ENCODE measurements around the gene BBS7. TPM values are rescaled to one million over a fixed set of nuclear protein-coding genes. Genes with fewer than 3 reads are reported as not detected.

BBS7 gene
- total and polyA plus RNA-seq, 2 of the 13 experiments (the other 11 are each of a cell fraction or from before 2014, with no cell fraction given): 9.0 to 15.7 TPM

DNA sequence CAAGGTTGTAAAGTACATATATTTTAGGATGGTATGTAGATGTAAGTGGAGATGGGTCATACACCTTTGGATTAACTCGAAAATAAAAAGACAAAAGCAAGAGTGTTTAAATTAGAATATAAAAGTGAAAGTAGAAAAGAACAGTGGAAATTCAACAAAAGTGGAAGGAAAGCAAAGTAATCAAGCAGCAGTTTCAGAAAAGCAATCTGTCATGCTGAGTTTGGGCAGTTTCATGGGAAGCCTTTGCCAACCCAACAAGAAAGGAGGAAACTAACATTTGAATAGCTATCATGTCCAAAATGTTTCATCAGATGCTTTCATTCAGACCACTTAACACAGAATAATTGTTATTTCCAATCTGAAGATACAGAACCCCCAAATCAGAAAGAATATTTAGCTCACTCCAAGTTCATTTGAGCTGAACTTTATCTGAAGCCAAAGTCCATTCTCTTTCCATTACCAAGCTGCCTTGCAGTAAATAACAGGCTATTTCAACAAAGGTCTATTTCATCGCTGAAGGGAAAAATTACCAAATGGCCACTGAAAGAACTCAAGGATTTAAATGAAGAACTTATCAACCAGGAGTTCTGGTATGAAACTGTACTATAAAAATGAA is 71.0 kb downstream of the BBS7 start (continued):
- TF ChIP-seq MLLT10 (CRISPR knock-in tag; IDR thresholded peaks at IDR 0.05) (no peak), ZNF503 (CRISPR knock-in tag; IDR thresholded peaks at IDR 0.05) (no peak), ZNF777 (CRISPR knock-in tag; IDR thresholded peaks at IDR 0.05) (no peak), CBX2 (IDR thresholded peaks at IDR 0.05; ENCODE audit: low read depth, low read length) (no peak), CBX2 (CRISPR knock-in tag; IDR thresholded peaks at IDR 0.05; ENCODE audit: low read depth) (no peak), ZBTB4 (CRISPR knock-in tag; IDR thresholded peaks at IDR 0.05; ENCODE audit: borderline replicate concordance) (no peak), ZMYM2 (CRISPR knock-in tag; IDR thresholded peaks at IDR 0.05) (no peak)

GRCh38 chr4:121796283-121796682 is 74.0 kb downstream of the BBS7 start:
- DNase-seq (ENCODE audit: low spot score) (no peak), FAIRE-seq (no peak), ATAC-seq (no peak)
- Histone ChIP-seq H3K9me3 (ENCODE audit: low read length) (no peaks in the 10 kb centered on the region), H3K27me3 (ENCODE audit: control insufficient read depth in 1 of 2, insufficient read depth in 2 of 2, low read length in 2 of 2) (no peaks in the 10 kb centered on the region; a peak in 1 of 5 replicates), H3K79me2 (ENCODE audit: insufficient read depth, low read length) (peaks cover 1% of the 10 kb centered on the region), H3K9ac (ENCODE audit: insufficient read depth, low read depth, low read length) (no peak overlapping the region), H3K4me3 (replicated peaks in 1 of 3; ENCODE audit: insufficient read depth in 1 of 3, low read depth in 2 of 3, low read length in 3 of 3) (no peak overlapping the region), H2AFZ (ENCODE audit: low read length) (no peak overlapping the region), H3K27ac (ENCODE audit: extremely low read length, insufficient read depth, low read length) (no peak overlapping the region), H3K4me2 (ENCODE audit: low read depth, low read length) (no peak overlapping the region), H3K4me1 (ENCODE audit: insufficient read depth, low read length) (peaks cover 61% of the 10 kb centered on the region), H3K36me3 (replicated peaks in 1 of 2; ENCODE audit: control insufficient read depth in 1 of 2, insufficient read depth in 2 of 2, low read length in 2 of 2) (no peaks in the 10 kb centered on the region), H4K20me1 (ENCODE audit: insufficient read depth, low read length) (no peaks in the 10 kb centered on the region)
- ChIA-PET POLR2A (no interaction called here), CTCF (ENCODE audit: low intra/inter-chr PET ratio, low total read pairs) (no interaction called here)
- no TSS peak for BruUV-seq (replicated peaks)
- in situ Hi-C loops (cut with HindIII; ENCODE audit: extremely low pct_ligation_motif_present, low pct_unique_long_range_greater_than_20kb) (no loop called here), intact Hi-C loops (cut with micrococcal nuclease; ENCODE audit: unreplicated experiment) (no loop called here)
- peak; percentile 60; the same call in 1 of the 2 replicates for TF ChIP-seq SRF (IDR thresholded peaks at IDR 0.05; ENCODE audit: low read depth, low read length)
- TF ChIP-seq, protein P1, sequence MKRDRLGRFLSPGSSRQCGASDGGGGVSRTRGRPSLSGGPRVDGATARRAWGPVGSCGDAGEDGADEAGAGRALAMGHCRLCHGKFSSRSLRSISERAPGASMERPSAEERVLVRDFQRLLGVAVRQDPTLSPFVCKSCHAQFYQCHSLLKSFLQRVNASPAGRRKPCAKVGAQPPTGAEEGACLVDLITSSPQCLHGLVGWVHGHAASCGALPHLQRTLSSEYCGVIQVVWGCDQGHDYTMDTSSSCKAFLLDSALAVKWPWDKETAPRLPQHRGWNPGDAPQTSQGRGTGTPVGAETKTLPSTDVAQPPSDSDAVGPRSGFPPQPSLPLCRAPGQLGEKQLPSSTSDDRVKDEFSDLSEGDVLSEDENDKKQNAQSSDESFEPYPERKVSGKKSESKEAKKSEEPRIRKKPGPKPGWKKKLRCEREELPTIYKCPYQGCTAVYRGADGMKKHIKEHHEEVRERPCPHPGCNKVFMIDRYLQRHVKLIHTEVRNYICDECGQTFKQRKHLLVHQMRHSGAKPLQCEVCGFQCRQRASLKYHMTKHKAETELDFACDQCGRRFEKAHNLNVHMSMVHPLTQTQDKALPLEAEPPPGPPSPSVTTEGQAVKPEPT (CRISPR knock-in tag; IDR thresholded peaks at IDR 0.05; ENCODE audit: low read depth): no peak

Data from HepG2 (cell line).